Anterior cingulate cortex (tissue), 58 donors: ENCODE measurements around the gene NDUFS8.

Experiments
- DNase-seq, 58 donors: peaks; one replicate each; lab custom pipeline; 2025; lab: John Stamatoyannopoulos, UW

Gene NDUFS8

DNA sequence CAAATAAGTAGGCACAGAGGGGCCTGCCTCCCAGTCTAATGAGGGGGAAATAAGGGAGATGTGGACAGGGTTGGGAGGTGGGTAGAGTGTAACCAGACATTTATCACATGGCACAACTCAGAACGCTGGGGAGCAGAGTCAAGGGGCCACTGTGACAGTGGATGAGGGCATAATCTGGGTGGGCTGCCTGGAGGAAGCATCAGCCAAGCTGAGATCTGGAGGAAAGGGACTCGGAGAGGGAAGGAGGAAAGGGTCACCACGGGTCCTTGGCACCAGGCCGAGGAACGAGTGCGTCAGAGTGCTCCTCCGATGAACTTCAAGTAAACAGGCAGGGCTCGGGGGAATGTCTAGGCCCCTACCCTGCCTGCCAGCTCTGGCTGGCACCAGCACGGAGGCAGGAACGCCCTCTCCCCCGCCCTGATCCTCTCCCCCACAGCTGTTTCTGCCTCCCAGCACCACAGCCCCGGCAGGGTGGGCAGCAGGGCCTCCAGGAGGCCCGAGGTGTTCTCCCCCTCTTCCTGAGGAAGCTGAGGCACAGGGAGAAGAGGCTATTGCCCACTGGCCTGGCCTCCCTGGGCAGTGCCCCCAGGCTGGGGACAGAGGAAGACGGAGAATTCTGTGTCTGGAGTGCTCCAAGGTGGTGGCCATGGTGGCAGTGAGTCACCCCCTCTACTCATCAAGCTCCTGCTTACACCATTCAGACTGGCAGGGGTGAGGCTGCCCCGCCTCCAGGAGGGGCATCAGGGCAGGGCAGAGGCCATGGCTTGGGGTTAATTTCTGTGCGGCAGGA is 16.1 kb upstream of the NDUFS8 start:
- no peak for DNase-seq

DNA sequence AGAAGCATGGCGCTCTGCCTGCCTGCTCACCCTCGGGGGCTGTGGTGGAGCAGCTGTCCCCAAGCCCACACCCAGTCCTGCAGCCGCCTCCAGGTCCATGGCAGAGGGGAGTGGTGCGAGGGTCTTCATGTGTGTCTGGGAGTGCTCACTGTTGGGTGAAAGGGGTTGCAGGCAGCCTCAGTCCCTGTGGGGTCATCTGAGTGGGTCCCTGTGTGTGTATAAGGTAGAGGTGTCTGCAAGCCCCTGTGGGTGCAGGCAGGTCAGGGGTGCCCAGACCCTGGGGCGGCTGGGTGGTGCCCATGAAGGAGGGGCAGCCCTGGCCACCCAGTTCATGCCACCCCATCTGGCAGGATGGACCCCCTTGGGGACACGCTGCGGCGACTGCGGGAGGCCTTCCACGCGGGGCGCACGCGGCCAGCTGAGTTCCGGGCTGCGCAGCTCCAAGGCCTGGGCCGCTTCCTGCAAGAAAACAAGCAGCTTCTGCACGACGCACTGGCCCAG is 15.5 kb upstream of the NDUFS8 start:
- DNase-seq: no peak

DNA sequence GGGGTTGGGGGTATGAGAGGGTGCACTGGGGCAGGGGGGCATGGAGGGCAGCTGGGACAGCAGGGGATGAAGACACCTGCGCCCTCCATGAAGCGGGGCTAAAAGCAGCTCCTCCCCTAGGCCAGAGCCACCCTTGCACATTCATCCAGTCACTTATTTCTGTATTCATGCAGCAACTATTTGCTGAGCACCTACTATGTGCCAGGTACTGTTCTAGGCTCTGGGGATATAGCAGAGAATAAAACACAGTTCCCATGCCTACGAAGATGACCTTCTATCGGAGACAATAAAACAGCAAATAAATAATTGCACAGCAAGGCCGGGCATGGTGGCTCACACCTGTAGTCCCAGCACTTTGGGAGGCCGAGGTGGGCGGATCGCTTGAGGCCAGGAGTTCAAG is 15.0 kb upstream of the NDUFS8 start:
- no peak for DNase-seq

DNA sequence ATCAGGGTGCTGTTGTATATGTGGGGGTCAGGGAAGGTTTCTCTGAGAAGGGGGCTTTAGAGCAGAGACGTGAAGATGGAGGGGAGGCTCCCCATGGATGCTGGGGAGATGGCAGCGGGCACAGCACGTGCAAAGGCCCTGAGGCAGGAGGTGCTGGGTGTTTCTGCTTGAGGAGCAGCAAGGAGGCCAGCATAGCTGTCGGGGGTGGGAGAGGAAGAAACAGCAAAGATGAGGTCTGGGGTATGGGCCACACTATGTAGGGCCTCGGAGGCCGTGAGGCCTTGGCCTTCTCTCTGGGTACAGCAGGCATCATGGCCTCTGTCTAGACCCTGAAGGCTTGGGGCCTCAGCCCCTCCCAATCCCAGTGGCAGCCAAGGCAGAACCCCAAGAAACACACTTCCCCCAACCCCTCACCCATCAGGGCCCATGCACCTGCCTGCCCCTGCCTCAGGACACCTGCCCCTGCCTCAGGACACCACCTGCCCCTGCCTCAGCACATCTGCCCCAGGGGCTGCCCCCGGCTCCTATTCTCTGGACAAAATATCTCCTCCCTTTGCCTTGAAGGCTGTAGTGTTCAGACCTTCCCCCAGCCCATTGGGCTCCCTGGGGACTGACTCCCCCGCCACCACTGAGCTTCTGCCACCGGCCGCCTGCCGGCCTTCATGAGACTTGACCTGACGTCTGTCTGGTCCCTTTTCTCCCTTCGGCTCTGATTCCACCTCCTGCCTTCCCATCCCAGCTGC is 14.1 kb upstream of the NDUFS8 start:
- no peak for DNase-seq

DNA sequence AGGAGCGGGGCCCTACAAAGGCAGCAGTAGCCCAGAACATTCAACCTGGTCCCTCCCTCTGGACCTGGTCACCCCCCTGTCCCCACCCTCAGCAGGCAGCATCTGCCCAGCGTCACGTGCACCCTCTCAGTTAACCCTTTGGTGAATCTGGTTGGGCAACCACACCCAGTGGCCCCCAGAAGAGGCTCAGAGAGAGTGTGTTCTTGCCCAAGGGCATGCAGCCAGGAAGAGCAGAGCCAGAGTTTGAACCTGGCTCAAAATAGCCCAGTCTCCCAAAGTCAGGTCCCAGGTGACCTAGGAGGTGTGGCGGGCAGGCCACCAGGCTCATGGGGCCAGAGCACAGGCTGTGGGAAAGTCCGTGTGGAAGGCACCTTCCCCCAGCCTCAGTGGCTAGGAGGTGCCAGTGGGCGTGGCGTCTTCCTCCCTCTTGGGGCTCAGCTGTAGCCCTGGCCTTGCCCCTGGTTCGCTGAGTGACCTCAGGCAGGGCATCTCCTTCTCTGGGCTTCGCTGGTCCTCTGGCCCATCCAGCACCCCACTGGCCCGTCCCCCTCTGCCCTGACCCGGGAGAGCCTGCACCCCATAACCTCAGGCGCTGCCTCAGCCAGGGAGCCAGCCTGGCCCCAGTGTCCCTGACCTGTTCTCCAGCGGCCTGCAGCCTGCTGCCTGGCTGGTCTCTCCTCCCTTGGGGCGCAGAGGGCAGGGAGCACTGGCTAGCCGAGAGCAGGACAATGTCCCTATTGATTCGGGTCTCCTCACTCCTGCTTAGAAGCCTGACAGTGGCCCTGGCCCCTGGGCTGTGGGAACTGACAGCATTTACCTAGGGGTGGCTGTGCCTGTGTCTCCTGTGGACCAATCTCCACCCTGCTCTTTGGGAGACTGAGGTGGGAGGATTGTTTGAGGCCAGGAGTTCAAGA is 13.3 kb upstream of the NDUFS8 start:
- peak in 13 of 58 donors; percentile 16 to 58 (median 38) for DNase-seq

DNA sequence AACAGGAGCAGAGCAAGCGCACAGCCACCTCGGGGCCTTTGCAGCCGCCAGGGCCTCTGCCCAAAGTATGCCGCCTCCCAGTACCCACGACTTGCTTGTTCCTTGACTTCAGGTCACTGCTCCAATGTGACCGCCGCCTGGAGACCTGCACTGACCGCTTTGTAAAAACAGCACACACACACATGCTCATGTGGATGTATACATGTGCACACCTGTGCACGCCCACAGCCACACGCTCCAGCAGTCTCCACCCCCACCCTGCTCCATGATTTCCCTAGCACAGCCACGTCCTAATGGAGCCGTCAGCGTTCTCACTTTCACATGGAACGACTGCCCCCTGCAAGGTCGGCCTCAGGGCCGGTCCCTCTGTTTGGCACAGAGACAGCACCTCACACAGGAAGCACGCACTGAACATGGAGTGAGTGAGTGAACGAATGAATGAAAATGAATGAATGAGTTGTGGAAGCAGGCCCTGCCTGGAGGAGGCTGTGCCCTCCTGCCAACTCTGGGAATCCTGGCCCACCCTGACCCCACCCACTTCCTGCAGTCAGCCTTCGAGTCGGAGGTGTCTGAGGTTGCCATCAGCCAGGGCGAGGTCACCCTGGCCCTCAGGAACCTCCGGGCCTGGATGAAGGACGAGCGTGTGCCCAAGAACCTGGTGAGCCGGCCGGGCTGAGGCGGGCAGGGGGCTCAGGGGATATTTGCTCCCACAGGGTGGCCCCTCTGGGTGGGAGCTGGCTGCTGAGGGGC is 12.3 kb upstream of the NDUFS8 start:
- DNase-seq: no peak

DNA sequence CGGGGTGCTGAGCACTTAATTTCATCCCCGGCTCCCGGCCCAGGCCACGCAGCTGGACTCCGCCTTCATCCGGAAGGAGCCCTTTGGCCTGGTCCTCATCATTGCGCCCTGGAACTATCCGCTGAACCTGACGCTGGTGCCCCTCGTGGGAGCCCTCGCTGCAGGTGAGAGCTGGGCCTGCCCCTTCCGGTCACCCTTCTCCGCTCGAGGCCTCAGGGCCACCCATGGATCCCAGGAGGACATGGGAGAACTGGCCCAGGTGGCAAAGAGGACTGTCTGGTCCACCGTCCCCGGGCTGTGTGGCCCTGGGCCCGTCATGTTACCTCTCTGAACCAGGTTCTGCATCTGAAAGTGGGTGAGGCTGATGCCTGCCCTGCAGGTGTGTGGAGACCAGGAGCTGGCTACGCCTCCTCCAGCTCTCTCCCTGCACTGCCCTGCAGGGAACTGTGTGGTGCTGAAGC is 11.7 kb upstream of the NDUFS8 start:
- no peak for DNase-seq

DNA sequence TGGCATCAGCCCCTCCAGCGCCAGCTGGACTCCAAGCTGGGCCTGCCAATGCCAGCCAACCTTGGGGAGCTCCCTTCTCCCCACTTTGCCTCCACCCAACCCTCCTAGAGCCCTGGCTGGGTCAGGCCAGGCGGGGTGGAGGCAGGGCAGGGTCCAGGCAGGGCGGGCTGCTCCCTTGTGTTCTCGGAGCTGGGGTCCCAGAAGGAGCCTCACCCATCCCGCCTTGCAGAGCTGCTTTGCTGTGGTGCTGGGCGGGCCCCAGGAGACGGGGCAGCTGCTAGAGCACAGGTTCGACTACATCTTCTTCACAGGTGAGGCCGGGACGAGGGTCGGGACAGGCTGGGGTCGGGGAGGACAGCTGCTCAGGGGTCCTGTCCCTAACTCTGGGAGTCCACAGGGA is 11.0 kb upstream of the NDUFS8 start:
- no peak for DNase-seq

DNA sequence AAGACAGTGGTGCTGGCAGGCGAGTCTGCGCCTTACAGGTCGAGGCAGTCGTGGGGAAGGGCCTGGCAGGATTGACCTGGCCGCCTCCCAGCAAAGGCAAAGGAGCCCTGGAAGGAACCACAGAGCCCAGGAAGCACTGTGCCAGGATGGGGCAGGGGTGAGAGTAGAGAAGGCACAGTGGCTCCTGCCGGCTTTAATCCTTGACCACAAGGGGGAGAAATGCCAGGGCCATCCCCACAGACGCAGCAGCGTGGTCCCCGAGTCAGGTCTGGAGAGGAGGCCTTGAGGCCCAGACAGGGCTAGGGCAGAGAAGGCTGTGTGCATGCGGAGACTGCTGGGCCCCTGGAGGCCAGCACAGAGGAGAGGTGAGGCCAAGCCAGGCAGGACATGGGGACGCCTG is 9.9 kb upstream of the NDUFS8 start:
- peak in 6 of 58 donors; percentile 12 to 50 (median 39) for DNase-seq

DNA sequence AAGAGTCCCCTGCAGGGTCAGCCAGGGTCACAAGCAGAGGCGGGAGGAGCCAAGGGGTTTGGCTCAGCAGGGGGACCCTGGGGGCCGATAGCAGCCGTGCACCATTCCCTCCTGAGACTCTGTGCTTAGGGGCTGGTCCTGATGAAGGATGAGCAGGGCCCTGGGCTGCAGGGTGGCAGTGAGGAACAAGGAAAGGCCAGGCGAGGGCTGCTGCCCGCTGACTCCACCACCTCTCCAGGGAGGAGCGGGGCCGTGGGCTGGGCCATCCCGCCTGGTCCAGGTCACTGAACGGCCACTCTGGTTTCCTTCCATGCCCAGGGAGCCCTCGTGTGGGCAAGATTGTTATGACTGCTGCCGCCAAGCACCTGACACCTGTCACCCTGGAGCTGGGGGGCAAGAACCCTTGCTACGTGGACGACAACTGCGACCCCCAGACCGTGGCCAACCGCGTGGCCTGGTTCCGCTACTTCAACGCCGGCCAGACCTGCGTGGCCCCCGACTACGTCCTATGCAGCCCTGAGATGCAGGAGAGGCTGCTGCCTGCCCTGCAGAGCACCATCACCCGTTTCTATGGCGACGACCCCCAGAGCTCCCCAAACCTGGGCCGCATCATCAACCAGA is 9.2 kb upstream of the NDUFS8 start:
- DNase-seq: peak in 1 of 58 donors; percentile 18

DNA sequence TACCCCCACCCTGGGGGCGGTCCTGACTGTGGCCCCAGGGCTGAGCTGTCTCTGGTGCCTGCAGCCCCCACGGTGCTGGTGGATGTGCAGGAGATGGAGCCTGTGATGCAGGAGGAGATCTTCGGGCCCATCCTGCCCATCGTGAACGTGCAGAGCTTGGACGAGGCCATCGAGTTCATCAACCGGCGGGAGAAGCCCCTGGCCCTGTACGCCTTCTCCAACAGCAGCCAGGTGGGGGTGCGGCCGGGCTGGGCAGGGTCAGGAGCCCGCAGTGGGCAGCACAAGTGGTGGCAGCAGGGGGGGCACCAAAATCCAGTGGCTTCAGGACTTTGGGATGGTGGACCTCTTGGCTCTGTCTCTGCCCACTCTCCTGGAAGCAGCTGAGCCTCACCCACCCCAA is 8.0 kb upstream of the NDUFS8 start:
- DNase-seq: no peak

DNA sequence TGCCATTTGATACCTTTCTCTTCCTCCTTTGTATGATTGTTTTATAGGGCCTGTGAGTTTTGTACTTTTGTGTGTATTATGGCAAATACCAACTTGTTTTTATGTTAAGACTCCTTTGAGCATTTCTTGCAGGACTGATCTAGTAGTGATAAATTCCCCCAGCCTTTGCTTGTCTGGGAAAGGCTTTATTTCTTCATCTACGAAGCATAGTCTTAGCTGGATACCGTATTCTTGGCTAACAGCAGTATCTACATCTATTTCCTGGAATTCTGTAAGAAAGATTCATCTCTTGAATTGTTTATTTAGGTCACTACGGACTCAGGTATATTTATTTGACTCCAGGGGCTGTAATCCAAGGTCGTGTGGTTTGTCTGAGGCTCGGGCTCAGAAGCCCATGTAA is 6.0 kb upstream of the NDUFS8 start:
- no peak for DNase-seq

DNA sequence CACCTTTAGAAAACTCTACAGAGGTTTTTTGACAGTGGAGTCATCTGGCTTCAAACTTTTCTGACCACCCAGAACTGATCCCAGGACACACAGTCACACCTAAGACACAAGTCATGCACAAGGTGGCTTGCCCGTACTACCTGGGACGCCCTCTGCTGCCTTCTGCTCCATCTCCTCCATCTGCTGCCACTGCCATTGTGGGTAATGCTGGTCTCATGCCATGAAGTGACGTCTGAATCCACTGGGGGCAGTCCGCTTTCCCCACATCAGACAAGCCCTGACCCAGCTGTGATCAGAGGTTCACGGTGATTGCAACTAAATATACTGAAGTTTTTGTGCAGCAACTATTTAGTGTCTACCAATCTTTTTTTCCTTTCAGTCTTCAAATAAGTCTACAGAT is 5.4 kb upstream of the NDUFS8 start:
- DNase-seq: no peak

DNA sequence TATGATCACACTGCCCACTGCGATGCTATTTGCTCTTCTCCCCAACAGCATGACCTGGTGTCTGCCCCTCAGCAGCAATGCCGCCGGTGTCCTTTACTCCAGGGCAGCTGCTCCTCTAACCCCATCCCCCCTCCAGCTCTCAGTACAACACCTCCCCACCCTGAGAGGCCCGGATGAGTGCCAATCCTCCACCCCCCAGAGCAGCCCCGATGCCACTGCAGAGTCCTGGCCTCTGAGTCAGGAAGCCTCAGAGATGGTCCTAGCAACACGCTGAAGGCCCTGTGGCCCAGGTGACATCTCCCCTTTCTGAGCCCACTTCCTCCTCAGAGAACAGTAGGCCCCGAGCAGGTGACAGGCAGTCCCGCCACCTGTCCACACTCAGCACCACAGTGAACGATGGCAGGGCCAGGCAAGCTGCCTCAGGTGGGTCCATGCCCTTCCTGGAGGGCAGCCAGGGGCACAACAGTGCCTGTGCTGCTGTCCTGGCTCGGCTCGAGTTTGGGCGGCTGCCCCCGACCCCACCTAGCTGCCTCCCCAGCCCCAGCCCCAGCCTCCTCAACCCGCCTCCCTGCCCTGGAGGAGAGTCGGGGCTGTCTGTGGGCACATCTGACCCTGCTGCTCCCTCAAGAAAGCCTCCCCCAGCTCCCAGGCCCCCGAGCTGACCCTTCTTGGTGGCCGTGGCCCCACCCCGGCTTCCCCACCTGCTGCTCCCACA is 3.9 kb upstream of the NDUFS8 start:
- no peak for DNase-seq

DNA sequence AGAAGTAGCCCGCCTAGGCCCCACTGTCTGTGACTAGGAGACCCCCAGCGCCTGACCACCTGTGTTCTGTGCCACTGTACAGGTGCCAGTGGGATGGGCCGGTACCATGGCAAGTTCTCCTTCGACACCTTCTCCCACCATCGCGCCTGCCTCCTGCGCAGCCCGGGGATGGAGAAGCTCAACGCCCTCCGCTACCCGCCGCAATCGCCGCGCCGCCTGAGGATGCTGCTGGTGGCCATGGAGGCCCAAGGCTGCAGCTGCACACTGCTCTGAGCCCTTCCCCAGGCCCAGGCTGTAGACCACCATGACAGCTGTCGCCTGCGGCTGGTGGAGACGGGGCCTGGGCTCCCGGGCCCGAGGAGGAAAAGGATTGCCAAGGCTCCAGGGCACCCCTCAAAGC is 2.8 kb upstream of the NDUFS8 start:
- no peak for DNase-seq

DNA sequence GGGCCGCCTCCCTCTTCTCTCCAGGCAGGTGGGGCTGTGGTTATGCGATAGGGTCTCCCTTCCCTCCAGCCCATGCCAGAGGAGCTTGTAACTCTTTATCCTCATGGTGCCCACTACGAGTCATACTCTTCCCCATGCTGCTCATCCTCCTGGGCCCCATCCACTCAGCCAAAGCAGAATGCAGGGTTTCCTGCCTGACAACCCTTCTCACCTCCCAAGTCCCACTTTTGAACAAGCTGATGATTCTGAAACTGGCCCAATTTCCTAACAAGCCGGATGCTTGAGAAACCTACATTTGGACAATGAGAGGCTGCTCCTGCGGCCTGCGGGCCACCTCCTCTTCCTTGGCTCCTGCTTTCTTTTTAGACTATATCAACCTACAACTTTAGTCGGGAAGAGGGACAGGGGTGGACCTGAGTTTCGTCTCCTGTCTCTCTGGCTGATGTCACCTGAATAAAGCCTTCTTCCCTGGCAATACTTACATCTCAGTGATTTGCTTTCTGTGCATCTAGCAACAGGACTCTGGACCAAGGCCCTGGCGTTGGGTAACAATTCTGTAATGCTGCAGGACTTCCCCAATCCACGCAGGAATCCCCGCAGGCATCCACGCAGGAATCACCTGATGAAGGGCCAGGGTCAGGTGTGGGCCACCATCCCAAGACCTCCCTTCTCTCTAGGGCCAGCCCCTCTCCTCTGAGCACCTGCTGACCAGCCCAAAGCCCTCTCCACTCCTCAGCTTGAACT is 1.5 kb upstream of the NDUFS8 start:
- no peak for DNase-seq

DNA sequence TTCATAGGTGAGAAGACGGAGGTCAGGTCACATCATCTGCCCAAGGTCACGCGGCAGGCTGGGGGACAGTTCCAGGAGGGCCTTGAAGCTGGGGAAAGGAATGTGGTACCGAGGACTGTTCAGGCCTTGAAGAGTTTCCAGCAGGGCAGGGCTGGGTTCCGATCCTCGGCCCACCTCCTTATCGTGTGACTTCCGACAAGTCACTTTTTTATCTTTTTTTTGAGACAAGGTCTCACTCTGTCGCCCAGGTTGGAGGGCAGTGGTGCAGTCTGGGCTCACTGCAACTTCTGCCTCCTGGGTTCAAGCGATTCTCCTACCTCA is 623 bp downstream of the NDUFS8 start:
- peak in 1 of 58 donors; percentile 63 for DNase-seq

DNA sequence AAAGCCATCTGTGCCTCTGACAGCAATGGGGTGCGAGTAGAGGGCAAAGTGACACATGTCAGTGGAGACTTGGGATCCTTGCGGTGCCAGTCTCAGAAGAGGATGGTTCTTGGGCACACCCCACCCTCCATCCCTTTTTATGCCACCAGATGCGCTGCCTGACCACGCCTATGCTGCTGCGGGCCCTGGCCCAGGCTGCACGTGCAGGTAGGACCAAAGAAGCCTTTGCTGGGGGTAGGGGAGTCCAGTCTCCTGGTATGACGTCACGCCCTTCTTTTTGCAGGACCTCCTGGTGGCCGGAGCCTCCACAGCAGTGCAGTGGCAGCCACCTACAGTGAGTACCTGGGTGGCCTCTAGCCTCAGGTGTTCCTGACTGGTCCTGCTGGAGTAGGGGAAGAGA is 1.5 kb downstream of the NDUFS8 start:
- no peak for DNase-seq
